GM12878 (cell line): ENCODE data around the gene LRRC8D. TPM values are rescaled to one million over a fixed set of nuclear protein-coding genes. Genes with fewer than 3 reads are reported as not detected.

ENCODE experiments used
- ATAC-seq: fragments of 200-7000 bp; cut with Tn5 transposase; 3 replicates; pipeline ENCODE4 v1.9.1; 2020; ENCODE audit warnings: mild to moderate bottlenecking, moderate library complexity
- BruUV-seq: library from RNA; stranded (reverse); fragments of 400-500 nt; replicated peaks from 2 replicates; lab custom pipeline; 2021; lab: Mats Ljungman, UMichigan
- CTCF ChIA-PET: fragments of 300-600 bp; sonication (Branson Sonifier 250); formaldehyde crosslinking; extraction: SDS; loops from one replicate; lab custom pipeline; 2021; ENCODE audit warnings: inconsistent platforms; lab: Yijun Ruan, JAX
- POLR2A ChIA-PET: fragments of 350-600 bp; formaldehyde crosslinking; extraction: SDS; loops from one replicate; lab custom pipeline; 2021; ENCODE audit warnings: inconsistent platforms; lab: Charles Lee
- RAD21 ChIA-PET: fragments of 300-600 bp; sonication (Branson Sonifier 250); formaldehyde crosslinking; loops from one replicate; lab custom pipeline; 2023; ENCODE audit warnings: antibody characterized with exemption; ENCODE audit not compliant: unreplicated experiment; lab: Charles Lee
- SMC1A ChIA-PET: fragments of 300-600 bp; sonication (Branson Sonifier 250); formaldehyde crosslinking; loops from one replicate; lab custom pipeline; 2023; ENCODE audit not compliant: unreplicated experiment, uncharacterized antibody; lab: Charles Lee
- DNase-seq: peaks from one replicate; pipeline ENCODE4 v3.0.0-alpha.2; 2011; ENCODE audit warnings: low read depth, low spot score
- FAIRE-seq: peaks from 3 replicates; lab custom pipeline; 2011; peaks lifted over from hg19 to GRCh38; lab: Jason Lieb, UNC
- H2AFZ ChIP-seq: 2 replicates; pipeline ENCODE4 v1.6.0; 2011; ENCODE audit warnings: low read depth, low read length, control low read depth; ENCODE audit not compliant: control insufficient read depth
- H3K27ac ChIP-seq: 2 replicates; pipeline ENCODE4 v1.5.1; 2011; ENCODE audit warnings: control low read depth; ENCODE audit not compliant: control insufficient read depth, insufficient read depth
- H3K27me3 ChIP-seq, 2 experiments: replicated peaks in 1 of 2; 2 replicates each; pipeline versions ENCODE4 v1.6.0 to v1.6.1; 2011; ENCODE audit warnings: low read length in 1 of 2; ENCODE audit not compliant: control insufficient read depth in 2 of 2, insufficient read depth in 2 of 2
- H3K36me3 ChIP-seq, 2 experiments: 2 replicates each; pipeline ENCODE4 v1.5.1; 2011; ENCODE audit warnings: low read length in 1 of 2; ENCODE audit not compliant: control insufficient read depth in 2 of 2, insufficient read depth in 2 of 2
- H3K4me1 ChIP-seq: 2 replicates; pipeline ENCODE4 v1.6.1; 2011; ENCODE audit warnings: mild to moderate bottlenecking, low read length, moderate library complexity, mixed read lengths; ENCODE audit not compliant: control insufficient read depth, insufficient read depth
- H3K4me2 ChIP-seq: 2 replicates; pipeline ENCODE4 v1.6.0; 2011; ENCODE audit warnings: control low read depth; ENCODE audit not compliant: control insufficient read depth, insufficient read depth
- H3K4me3 ChIP-seq: fragments of 200-600 bp; sonication (generic); 2 replicates; pipeline ENCODE4 v1.5.1; 2016
- H3K79me2 ChIP-seq: 2 replicates; pipeline ENCODE4 v1.6.0; 2011; ENCODE audit warnings: low read length; ENCODE audit not compliant: control insufficient read depth, insufficient read depth
- H3K9ac ChIP-seq: 2 replicates; pipeline ENCODE4 v1.8.0; 2011; ENCODE audit warnings: low read length, control low read depth, mixed read lengths; ENCODE audit not compliant: control insufficient read depth, insufficient read depth
- H3K9me3 ChIP-seq: replicated peaks from 3 replicates; pipeline ENCODE4 v1.5.1; 2011; ENCODE audit warnings: mild to moderate bottlenecking, low read length; ENCODE audit not compliant: control insufficient read depth, insufficient read depth
- H4K20me1 ChIP-seq: 2 replicates; pipeline ENCODE4 v1.6.0; 2011; ENCODE audit not compliant: control insufficient read depth, insufficient read depth
- ATF7 ChIP-seq: fragments of 450-650 bp; IDR thresholded peaks from 2 replicates; pipeline ENCODE4 v1.6.1; 2016; ENCODE audit warnings: low read depth, mild to moderate bottlenecking
- CBFB ChIP-seq: IDR thresholded peaks from 2 replicates; pipeline ENCODE4 v1.6.1; 2016; ENCODE audit warnings: antibody characterized with exemption, low read depth
- CHD4 ChIP-seq: fragments of 200-600 bp; sonication (generic); IDR thresholded peaks from 2 replicates; pipeline ENCODE4 v1.6.1; 2016; ENCODE audit warnings: mild to moderate bottlenecking
- MEF2A ChIP-seq: IDR thresholded peaks from 2 replicates; pipeline ENCODE4 v1.6.1; 2011; ENCODE audit warnings: low read depth, mild to moderate bottlenecking, low read length, moderate library complexity; ENCODE audit not compliant: insufficient read depth
- NR2C2 ChIP-seq: IDR thresholded peaks from 2 replicates; pipeline ENCODE4 v1.6.1; 2011; ENCODE audit warnings: borderline replicate concordance, low read depth; ENCODE audit not compliant: control insufficient read depth, insufficient read length
- PAX5 ChIP-seq: IDR thresholded peaks from 2 replicates; pipeline ENCODE4 v1.6.1; 2011; ENCODE audit warnings: low read depth, low read length, borderline replicate concordance
- PAX8 ChIP-seq: fragments of 450-650 bp; IDR thresholded peaks from 2 replicates; pipeline ENCODE4 v1.6.1; 2017; ENCODE audit warnings: mild to moderate bottlenecking, moderate library complexity
- RAD21 ChIP-seq: IDR thresholded peaks from 2 replicates; pipeline ENCODE4 v1.6.1; 2011; ENCODE audit warnings: mild to moderate bottlenecking, low read depth, low read length, moderate library complexity; ENCODE audit not compliant: insufficient read depth
- RELA ChIP-seq: fragments of 450-650 bp; IDR thresholded peaks from 2 replicates; pipeline ENCODE4 v1.8.0; 2014; ENCODE audit warnings: borderline replicate concordance; ENCODE audit not compliant: partially characterized antibody
- STAT3 ChIP-seq: IDR thresholded peaks from 2 replicates; pipeline ENCODE4 v1.6.1; 2011; ENCODE audit warnings: low read depth, low read length, improper control_type of control experiment
- ZNF207 ChIP-seq: fragments of 450-650 bp; IDR thresholded peaks from 2 replicates; pipeline ENCODE4 v1.6.1; 2014; ENCODE audit warnings: antibody characterized with exemption, mild to moderate bottlenecking, borderline replicate concordance
- ZNF592 ChIP-seq: fragments of 450-650 bp; IDR thresholded peaks from 2 replicates; pipeline ENCODE4 v1.6.1; 2017; ENCODE audit warnings: mild to moderate bottlenecking, moderate library complexity
- ZNF622 ChIP-seq: fragments of 450-650 bp; IDR thresholded peaks from 2 replicates; pipeline ENCODE4 v1.6.1; 2017; ENCODE audit warnings: mild to moderate bottlenecking, inconsistent platforms
- WGBS: methylation state at CpG from one replicate; pipeline ENCODE4 v1.1.6; 2016; ENCODE audit warnings: low lambda C conversion rate; ENCODE audit not compliant: insufficient replicate concordance, insufficient coverage; ENCODE audit errors: missing lambda C conversion rate; 5-methylcytosine and 5-hydroxymethylcytosine counted together
- in situ Hi-C: fragments of 300-500 bp; cut with MboI; formaldehyde crosslinking; loops from 9 replicates; pipeline ENCODE4 v1.14.3; 2018; ENCODE audit warnings: mixed read lengths
- intact Hi-C: fragments of 100-400 bp; cut with micrococcal nuclease; formaldehyde crosslinking; loops from one replicate; pipeline ENCODE4 v1.14.2; 2022; ENCODE audit not compliant: unreplicated experiment
- polyA plus RNA-seq, 11 experiments: library from polyadenylated mRNA; depleted of rRNA in 4 of 11; unstranded in 6 of 11; stranded (reverse) in 5 of 11; fragments of >200 nt; fragmentation: Nextera tagmentation in 4 of 11; fragmentation: Illumina TruSeq in 1 of 11; extraction: Ambion mirVana in 4 of 11; extraction: Trizol in 1 of 11; gene quantifications; 1 replicate in 1 of 11; 2 replicates in 10 of 11; pipeline versions ENCODE4 v1.2.1 to v1.2.3, GENCODE V29; 2011 to 2016; ENCODE audit warnings: inconsistent platforms in 2 of 11, missing spikeins in 2 of 11, low read depth in 1 of 11
- total RNA-seq, 4 experiments: library from RNA; depleted of rRNA in 3 of 4; stranded (reverse); fragments of >200 nt in 3 of 4; fragmentation: Illumina TruSeq in 1 of 4; extraction: Trizol in 1 of 4; gene quantifications; 2 replicates each; pipeline versions ENCODE4 v1.2.1 to v1.2.3, GENCODE V29; 2013 to 2021
- TF ChIP-seq, protein P1 (sequence below): fragments of 450-650 bp; formaldehyde crosslinking; IDR thresholded peaks from 2 replicates; pipeline ENCODE4 v1.4.0; 2022; ENCODE audit warnings: mild to moderate bottlenecking, moderate library complexity
- TF ChIP-seq, protein P2 (sequence below): fragments of 450-650 bp; IDR thresholded peaks from 2 replicates; pipeline ENCODE4 v1.6.1; 2017; ENCODE audit warnings: low read depth, mild to moderate bottlenecking, moderate library complexity

LRRC8D gene
- total and polyA plus RNA-seq, 10 of the 15 experiments (the other 5 are each of a cell fraction or from before 2014, with no cell fraction given) = 5.6 to 44.1 (median 26.8) TPM

DNA sequence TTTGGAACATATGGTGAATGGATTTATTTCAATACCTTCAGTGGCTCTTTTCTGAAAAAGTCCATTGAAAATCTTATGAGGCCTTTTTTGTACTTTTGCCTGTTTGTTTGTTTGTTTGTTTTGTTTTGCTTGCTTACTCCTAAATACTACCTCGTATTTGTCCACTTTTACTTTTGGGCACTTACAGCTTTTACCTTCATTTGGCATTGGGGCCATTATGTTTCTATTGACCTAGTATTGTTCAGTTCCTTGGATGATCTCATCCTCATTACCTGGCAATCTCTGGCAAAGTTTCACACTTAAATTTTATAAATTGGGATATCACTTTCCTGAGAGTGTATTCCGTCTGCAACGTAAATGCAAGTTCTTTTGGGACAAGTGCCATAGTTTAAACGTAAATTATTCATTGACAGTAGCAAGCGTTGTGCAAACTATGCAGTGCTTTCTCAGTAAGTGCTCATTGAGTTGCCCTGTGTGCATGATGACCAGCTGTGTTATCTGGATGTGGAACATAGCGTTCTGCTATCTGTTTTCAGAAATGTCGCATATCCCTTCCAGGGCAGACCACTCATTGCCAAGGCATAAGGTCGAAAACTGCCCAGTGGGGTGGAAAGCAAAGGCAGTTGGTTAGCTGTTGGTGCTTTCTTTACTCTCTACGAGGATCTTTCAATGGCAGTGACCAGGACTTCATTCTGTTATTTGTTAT, 51.1 kb downstream of the LRRC8D start:
- Histone ChIP-seq H3K27me3 (no peaks in the 10 kb centered on the region), H3K4me3 (no peak overlapping the region), H3K9ac (no peak overlapping the region), H3K4me2 (no peak overlapping the region), H3K4me1 (no peaks in the 10 kb centered on the region), H3K36me3 (peaks cover 0 to 3% of the 10 kb centered on the region in 2 experiments; a peak in 3 of 4 replicates), H2AFZ (no peak overlapping the region), H3K79me2 (no peaks in the 10 kb centered on the region), H3K9me3 (no peaks in the 10 kb centered on the region), H3K27ac (no peak overlapping the region), H4K20me1 (no peaks in the 10 kb centered on the region)
- SMC1A ChIA-PET = interaction anchor here (1.0 to 1.4 kb wide), 2 partner anchors 10 to 13 kb away, joined by 5 to 6 read pairs; no protein-coding TSS in a partner anchor
- FAIRE-seq (no peak), ATAC-seq (no peak), DNase-seq (no peak)
- in situ Hi-C loops = no loop called here
- POLR2A ChIA-PET = no interaction called here
- 93% methylated on average over 9 of the region's 9 CpGs for WGBS
- RAD21 ChIA-PET = interaction anchor here (1.0 kb wide), 1 partner anchor 34 kb away, joined by 3 read pairs; no protein-coding TSS in a partner anchor
- intact Hi-C loops = no loop called here
- no TSS peak for BruUV-seq
- CTCF ChIA-PET = no interaction called here
- no peak for TF ChIP-seq PAX8
- no peak for TF ChIP-seq MEF2A
- TF ChIP-seq RELA = no peak
- no peak for TF ChIP-seq CHD4
- TF ChIP-seq, protein P1, sequence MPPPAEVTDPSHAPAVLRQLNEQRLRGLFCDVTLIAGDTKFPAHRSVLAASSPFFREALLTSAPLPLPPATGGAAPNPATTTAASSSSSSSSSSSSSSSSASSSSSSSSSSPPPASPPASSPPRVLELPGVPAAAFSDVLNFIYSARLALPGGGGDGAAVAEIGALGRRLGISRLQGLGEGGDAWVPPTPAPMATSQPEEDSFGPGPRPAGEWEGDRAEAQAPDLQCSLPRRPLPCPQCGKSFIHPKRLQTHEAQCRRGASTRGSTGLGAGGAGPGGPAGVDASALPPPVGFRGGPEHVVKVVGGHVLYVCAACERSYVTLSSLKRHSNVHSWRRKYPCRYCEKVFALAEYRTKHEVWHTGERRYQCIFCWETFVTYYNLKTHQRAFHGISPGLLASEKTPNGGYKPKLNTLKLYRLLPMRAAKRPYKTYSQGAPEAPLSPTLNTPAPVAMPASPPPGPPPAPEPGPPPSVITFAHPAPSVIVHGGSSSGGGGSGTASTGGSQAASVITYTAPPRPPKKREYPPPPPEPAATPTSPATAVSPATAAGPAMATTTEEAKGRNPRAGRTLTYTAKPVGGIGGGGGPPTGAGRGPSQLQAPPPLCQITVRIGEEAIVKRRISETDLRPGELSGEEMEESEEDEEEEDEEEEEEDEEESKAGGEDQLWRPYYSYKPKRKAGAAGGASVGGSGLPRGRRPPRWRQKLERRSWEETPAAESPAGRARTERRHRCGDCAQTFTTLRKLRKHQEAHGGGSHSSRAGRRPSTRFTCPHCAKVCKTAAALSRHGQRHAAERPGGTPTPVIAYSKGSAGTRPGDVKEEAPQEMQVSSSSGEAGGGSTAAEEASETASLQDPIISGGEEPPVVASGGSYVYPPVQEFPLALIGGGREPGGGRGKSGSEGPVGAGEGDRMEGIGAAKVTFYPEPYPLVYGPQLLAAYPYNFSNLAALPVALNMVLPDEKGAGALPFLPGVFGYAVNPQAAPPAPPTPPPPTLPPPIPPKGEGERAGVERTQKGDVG (CRISPR knock-in tag) = no peak
- TF ChIP-seq ATF7 = no peak
- TF ChIP-seq ZNF207 = no peak
- TF ChIP-seq RAD21 = no peak
- no peak for TF ChIP-seq PAX5
- no peak for TF ChIP-seq NR2C2
- TF ChIP-seq ZNF592 = no peak
- TF ChIP-seq ZNF622 = no peak
- no peak for TF ChIP-seq STAT3
- TF ChIP-seq, protein P2, sequence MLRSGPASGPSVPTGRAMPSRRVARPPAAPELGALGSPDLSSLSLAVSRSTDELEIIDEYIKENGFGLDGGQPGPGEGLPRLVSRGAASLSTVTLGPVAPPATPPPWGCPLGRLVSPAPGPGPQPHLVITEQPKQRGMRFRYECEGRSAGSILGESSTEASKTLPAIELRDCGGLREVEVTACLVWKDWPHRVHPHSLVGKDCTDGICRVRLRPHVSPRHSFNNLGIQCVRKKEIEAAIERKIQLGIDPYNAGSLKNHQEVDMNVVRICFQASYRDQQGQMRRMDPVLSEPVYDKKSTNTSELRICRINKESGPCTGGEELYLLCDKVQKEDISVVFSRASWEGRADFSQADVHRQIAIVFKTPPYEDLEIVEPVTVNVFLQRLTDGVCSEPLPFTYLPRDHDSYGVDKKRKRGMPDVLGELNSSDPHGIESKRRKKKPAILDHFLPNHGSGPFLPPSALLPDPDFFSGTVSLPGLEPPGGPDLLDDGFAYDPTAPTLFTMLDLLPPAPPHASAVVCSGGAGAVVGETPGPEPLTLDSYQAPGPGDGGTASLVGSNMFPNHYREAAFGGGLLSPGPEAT = no peak
- TF ChIP-seq CBFB = no peak
